Kidney epithelial cell (primary cell): ENCODE measurements around the gene SBSN. TPM values are rescaled to one million over a fixed set of nuclear protein-coding genes. Genes with fewer than 3 reads are reported as not detected.

Experiments
- DNase-seq: peaks from one replicate; pipeline ENCODE4 v3.0.0-alpha.2; 2010; ENCODE audit warnings: low read depth
- H3K27me3 ChIP-seq: 2 replicates; pipeline ENCODE4 v1.6.0; 2011; ENCODE audit warnings: low read length; ENCODE audit not compliant: control insufficient read depth, insufficient read depth
- H3K36me3 ChIP-seq: 2 replicates; pipeline ENCODE4 v1.5.1; 2011; ENCODE audit warnings: low read length; ENCODE audit not compliant: control insufficient read depth, insufficient read depth
- H3K4me3 ChIP-seq: 2 replicates; pipeline ENCODE4 v1.5.1; 2011; ENCODE audit warnings: low read depth, mild to moderate bottlenecking, control low read depth, low read length
- CTCF ChIP-seq: IDR thresholded peaks from 2 replicates; pipeline ENCODE4 v1.5.1; 2011; ENCODE audit warnings: mild to moderate bottlenecking, moderate library complexity, low read length, control low read depth, inconsistent platforms; ENCODE audit not compliant: insufficient read depth, poor library complexity, severe bottlenecking
- total RNA-seq: library from RNA; depleted of rRNA; stranded (reverse); fragments of >200 nt; gene quantifications from 2 replicates; pipeline ENCODE4 v1.2.3, GENCODE V29; 2015

SBSN gene
- total RNA-seq, 1 donor from 2014 or later: not detected

GRCh38 chr19:35508129-35508528 lies 20.0 kb downstream of the SBSN start:
- Histone ChIP-seq H3K4me3 (no peak overlapping the region), H3K36me3 (no peaks in the 10 kb centered on the region), H3K27me3 (peaks cover 2% of the 10 kb centered on the region)
- no peak for DNase-seq
- TF ChIP-seq CTCF: no peak

GRCh38 chr19:35507561-35507960 lies 20.6 kb downstream of the SBSN start:
- Histone ChIP-seq H3K27me3 (peaks cover 2% of the 10 kb centered on the region), H3K4me3 (no peak overlapping the region), H3K36me3 (no peaks in the 10 kb centered on the region)
- DNase-seq: no peak
- no peak for TF ChIP-seq CTCF

GRCh38 chr19:35506011-35506410 lies 22.1 kb downstream of the SBSN start:
- Histone ChIP-seq H3K27me3 (no peaks in the 10 kb centered on the region), H3K36me3 (no peaks in the 10 kb centered on the region), H3K4me3 (no peak overlapping the region)
- no peak for TF ChIP-seq CTCF
- DNase-seq: no peak

GRCh38 chr19:35502751-35503150 lies 25.4 kb downstream of the SBSN start:
- no peak overlapping the region for H3K4me3 ChIP-seq
- no peak for TF ChIP-seq CTCF
- no peaks in the 10 kb centered on the region for H3K27me3 ChIP-seq
- no peak for DNase-seq
- H3K36me3 ChIP-seq: no peaks in the 10 kb centered on the region

GRCh38 chr19:35501684-35502083 lies 26.4 kb downstream of the SBSN start:
- no peak for DNase-seq
- Histone ChIP-seq H3K27me3 (no peaks in the 10 kb centered on the region), H3K36me3 (no peaks in the 10 kb centered on the region), H3K4me3 (no peak overlapping the region)
- TF ChIP-seq CTCF: no peak

GRCh38 chr19:35500611-35501010 lies 27.5 kb downstream of the SBSN start:
- Histone ChIP-seq H3K4me3 (no peak overlapping the region), H3K27me3 (no peaks in the 10 kb centered on the region), H3K36me3 (no peaks in the 10 kb centered on the region)
- TF ChIP-seq CTCF: no peak
- no peak for DNase-seq
